Lower leg skin (tissue), 4 donors: ENCODE data around the gene SCAP. TPM values are rescaled to one million over a fixed set of nuclear protein-coding genes. Genes with fewer than 3 reads are reported as not detected.

Experiments
- DNase-seq, 2 donors: peaks; one replicate each; pipeline ENCODE4 v3.0.0-alpha.2; 2019; ENCODE audit warnings: low spot score in 2 of 2
- H3K4me3 ChIP-seq: fragments of 200-600 bp; sonication (generic); 2 replicates; pipeline ENCODE4 v1.5.1; 2017; ENCODE audit warnings: mild to moderate bottlenecking, low read depth; ENCODE audit not compliant: poor library complexity, severe bottlenecking
- CTCF ChIP-seq, 3 donors: fragments of 450-650 bp; IDR thresholded peaks; one replicate each; pipeline ENCODE4 v1.5.1; 2016; ENCODE audit warnings: antibody characterized with exemption in 3 of 3, mild to moderate bottlenecking in 3 of 3, moderate library complexity in 2 of 3
- POLR2A ChIP-seq, 2 donors: fragments of 450-650 bp; IDR thresholded peaks; one replicate each; pipeline ENCODE4 v1.6.1; 2016 to 2017; ENCODE audit warnings: antibody characterized with exemption in 2 of 2, mild to moderate bottlenecking in 1 of 2, moderate library complexity in 1 of 2
- WGBS, 2 donors: methylation state at CpG; one replicate each; pipeline ENCODE4 v1.1.5; 2018; 5-methylcytosine and 5-hydroxymethylcytosine counted together
- intact Hi-C: fragments of 100-400 bp; cut with DNase I; formaldehyde crosslinking; loops from one replicate; pipeline ENCODE4 v1.15.0; 2023; ENCODE audit warnings: low total_unique reads
- total RNA-seq, 4 donors: library from RNA; depleted of rRNA; stranded (reverse); fragments of >200 nt; gene quantifications; one replicate each; pipeline ENCODE4 v1.1.0, GENCODE V29; 2016

The SCAP gene
- total RNA-seq, 4 donors from 2014 or later = 100 to 188 (median 123) TPM

GRCh38 chr3:47399016-47399415 lies 76.7 kb downstream of the SCAP start:
- DNase-seq = no peak
- 86 to 91% methylated on average over 1 of the region's 1 CpG for WGBS, 2 donors
- H3K4me3 ChIP-seq = no peak overlapping the region
- intact Hi-C loops = no loop called here
- TF ChIP-seq CTCF (IDR thresholded peaks at IDR 0.05) = no peak

- TF ChIP-seq POLR2A (IDR thresholded peaks at IDR 0.05) (no peak), CTCF (IDR thresholded peaks at IDR 0.05) (no peak)
- no peak overlapping the region for H3K4me3 ChIP-seq
- intact Hi-C loops = no loop called here
- 85 to 87% methylated on average over 7 of the region's 7 CpGs for WGBS, 2 donors
- DNase-seq = no peak
Observed at GRCh38 chr3:47398228-47398627, 77.5 kb downstream of the SCAP start.

- no peak overlapping the region for H3K4me3 ChIP-seq
- 52 to 56% methylated on average over 3 of the region's 3 CpGs for WGBS, 2 donors
Observed at GRCh38 chr3:47394881-47395280, 80.9 kb downstream of the SCAP start.

GRCh38 chr3:47394140-47394870 lies 81.4 kb downstream of the SCAP start:
- no peak overlapping the region for H3K4me3 ChIP-seq
- WGBS, 2 donors = 53 to 54% methylated on average over 8 of the region's 8 CpGs
- no peak for TF ChIP-seq POLR2A (IDR thresholded peaks at IDR 0.05)
- TF ChIP-seq CTCF (IDR thresholded peaks at IDR 0.05) = no peak
- no peak for DNase-seq
- intact Hi-C loops = no loop called here

More at GRCh38 chr3:47394881-47395280, 80.9 kb downstream of the SCAP start:
- intact Hi-C loops = no loop called here
- DNase-seq = no peak
- TF ChIP-seq CTCF (IDR thresholded peaks at IDR 0.05) = no peak
- no peak for TF ChIP-seq POLR2A (IDR thresholded peaks at IDR 0.05)

GRCh38 chr3:47392933-47393332 lies 82.8 kb downstream of the SCAP start:
- no peak for TF ChIP-seq POLR2A (IDR thresholded peaks at IDR 0.05)
- TF ChIP-seq CTCF (IDR thresholded peaks at IDR 0.05) = no peak
- intact Hi-C loops = no loop called here
- no peak for DNase-seq
- WGBS, 2 donors = 97 to 100% methylated on average over 3 of the region's 3 CpGs
- no peak overlapping the region for H3K4me3 ChIP-seq

GRCh38 chr3:47385796-47386195 lies 89.9 kb downstream of the SCAP start:
- intact Hi-C loops = no loop called here
- TF ChIP-seq CTCF (IDR thresholded peaks at IDR 0.05) (no peak), POLR2A (IDR thresholded peaks at IDR 0.05) (no peak)

More at GRCh38 chr3:47385796-47386195, 89.9 kb downstream of the SCAP start:
- no peak for DNase-seq
- 60 to 81% methylated on average over 2 of the region's 2 CpGs for WGBS, 2 donors
- no peak overlapping the region for H3K4me3 ChIP-seq
